ENCODE results near the gene PAAF1.

DNA sequence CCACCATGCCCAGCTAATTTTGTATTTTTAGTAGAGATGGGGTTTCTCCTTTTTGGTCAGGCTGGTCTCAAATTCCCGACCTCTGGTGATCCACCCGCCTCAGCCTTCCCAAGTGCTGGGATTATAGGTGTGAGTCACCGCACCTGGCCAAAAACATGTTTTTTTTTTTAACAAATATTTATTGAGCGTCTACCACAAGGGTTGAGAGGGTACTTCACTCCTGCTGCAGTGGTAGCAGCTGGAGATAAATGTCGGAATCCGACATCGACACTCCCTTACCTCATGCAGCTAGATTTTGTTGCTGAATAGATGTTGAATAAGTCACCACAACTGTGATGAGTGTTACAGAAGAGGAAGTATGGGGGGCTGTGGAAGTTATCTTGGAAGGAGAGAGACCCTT is 75.0 kb downstream of the PAAF1 start:
- TF ChIP-seq POLR2A (IDR thresholded peaks at IDR 0.05; ENCODE audit: low read depth, low read length) (no peak), POLR2AphosphoS5 (IDR thresholded peaks at IDR 0.05; ENCODE audit: low read depth, low read length) (no peak), POU2F2 (IDR thresholded peaks at IDR 0.05; ENCODE audit: low read depth, low read length) (no peak), SPI1 (IDR thresholded peaks at IDR 0.05; ENCODE audit: low read depth, low read length) (no peak), TAF1 (IDR thresholded peaks at IDR 0.05; ENCODE audit: low read depth, low read length) (no peak)
